AML-193 (cell line): ENCODE measurements around the gene GABRR2.

Source experiments
- DNase-seq, 2 experiments: peaks; one replicate each; lab custom pipeline; 2025; lab: John Stamatoyannopoulos, UW

The GABRR2 gene

DNA sequence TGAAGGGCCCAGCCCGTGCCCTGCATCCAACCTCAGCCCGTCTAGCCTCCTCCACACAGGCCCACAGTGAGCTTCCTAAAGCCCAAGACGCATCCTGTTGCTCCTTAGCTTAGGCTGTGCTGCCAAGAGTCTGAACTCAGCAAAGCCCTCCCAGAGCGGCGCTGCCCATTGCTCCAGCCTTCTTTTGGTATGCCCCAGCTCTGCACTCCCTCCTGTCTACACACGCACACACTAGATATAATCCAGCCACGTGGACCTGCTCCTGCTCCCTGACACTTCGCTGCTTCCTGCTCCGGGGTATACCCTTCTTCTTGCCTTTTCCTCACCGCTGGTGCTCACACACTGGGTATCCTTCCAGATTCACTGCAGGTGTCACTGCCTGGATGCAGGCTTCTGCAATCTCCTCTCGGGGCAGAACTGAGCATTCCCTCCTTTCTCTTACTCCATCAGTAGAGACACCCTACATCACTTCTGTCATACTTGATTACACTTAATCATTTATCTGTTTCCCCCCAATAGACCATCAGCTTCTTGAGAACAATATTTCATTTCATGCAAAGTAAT lies 23.8 kb downstream of the GABRR2 start:
- no peak for DNase-seq

DNA sequence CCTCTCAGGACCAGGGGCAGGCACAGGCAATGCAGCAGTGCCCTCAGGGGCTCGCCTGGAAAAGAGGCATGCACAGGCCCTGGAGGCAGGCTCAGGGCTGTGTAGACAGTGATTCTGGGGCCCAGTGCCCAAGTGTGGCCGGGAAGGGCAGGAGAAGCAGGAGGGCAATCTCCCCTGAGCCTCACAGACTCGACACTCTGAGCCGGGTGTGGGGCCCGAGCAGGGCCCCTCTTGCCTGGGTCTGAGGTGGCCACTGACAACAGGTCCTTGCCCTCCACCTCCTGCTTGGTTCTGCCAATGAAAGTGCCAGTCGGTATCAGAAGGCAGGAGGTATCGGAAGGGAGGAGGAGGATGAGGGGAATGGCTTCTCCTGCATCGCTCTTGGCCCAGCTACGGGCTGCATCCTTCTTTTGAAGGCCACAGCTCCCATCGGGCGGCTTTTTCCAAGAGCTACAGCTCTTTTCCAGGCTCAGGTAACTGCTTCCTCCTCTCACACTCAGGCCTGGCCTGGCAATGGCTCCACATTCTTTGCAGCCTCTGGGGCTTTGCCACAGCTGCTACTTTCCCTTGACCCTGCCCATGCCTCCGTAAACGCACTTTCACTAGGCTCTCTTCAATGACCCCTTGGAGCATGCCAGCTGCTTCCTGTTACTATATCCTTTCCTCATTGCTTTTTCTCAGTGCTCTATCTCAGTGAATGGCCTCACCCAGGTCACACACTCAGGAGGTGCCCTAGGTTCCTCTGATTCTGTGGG lies 24.5 kb downstream of the GABRR2 start:
- DNase-seq: no peak

DNA sequence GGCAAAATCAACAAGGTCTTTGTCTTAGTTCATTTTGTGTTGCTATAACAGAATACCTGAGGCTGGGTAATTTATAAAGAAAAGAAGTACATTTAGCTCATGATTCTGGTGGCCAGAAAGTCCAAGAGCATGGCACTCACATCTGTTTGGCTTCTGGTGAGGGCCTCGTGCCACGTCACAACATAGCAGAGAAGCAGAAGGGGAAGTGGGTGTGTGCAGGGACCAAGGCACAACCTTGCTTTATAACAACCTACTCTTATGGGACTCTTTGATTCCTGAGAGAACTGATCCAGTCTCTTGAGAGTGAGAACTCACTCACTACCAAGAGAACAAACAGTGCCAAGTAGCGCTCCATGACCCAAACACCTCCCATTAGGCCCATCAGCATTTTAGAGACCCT lies 25.4 kb downstream of the GABRR2 start:
- DNase-seq: no peak

DNA sequence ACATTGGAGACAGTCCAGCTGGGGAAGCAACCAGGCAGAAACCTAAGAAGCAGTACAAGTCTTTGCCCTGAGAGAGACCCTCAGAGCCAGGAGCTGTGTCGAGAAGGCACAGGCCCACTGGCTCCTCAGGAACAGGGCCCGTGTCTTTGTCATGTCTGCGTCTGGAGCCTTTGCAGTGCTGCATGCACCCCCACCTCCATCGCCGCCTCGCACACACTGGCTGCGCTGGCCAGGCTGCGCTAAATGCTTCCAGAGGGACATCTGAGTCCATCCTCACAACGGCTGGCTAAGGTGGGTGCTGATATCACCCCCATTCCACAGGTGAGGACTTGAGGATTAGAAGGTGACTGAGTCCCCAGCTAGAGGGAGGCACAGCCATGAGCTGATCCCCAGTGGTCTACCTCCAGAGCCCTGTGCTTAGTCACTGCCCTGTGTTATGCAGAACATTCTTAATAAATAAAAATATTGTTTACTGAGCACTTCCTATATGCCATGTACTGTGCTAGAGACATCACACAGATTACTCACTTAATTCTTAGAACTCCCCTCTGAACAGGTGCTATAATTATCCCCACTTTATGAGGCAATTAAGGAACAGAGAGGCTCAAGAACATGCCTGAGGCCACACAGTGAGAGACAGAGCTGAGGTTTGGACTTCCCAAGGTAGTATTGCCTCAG lies 27.6 kb downstream of the GABRR2 start:
- DNase-seq: no peak

DNA sequence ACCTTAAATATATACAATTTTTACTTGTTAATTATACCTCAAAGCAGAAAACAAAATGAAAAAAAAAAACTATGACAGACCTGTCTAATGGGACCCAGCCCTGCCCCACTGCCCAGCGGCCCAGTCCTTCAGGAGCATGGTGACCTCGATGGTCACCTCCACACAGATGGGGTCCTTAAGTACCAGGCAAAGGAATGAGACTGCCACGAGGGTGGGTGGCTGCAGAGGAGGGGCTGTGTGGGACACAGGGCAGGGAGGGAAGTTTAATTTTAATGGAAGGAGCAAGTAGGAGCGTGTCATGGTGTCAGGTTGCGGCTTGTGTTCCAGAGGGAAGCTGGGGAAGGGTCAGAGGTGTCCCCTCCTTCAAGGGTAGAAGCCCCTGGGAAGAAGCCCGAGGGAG lies 28.6 kb downstream of the GABRR2 start:
- no peak for DNase-seq

DNA sequence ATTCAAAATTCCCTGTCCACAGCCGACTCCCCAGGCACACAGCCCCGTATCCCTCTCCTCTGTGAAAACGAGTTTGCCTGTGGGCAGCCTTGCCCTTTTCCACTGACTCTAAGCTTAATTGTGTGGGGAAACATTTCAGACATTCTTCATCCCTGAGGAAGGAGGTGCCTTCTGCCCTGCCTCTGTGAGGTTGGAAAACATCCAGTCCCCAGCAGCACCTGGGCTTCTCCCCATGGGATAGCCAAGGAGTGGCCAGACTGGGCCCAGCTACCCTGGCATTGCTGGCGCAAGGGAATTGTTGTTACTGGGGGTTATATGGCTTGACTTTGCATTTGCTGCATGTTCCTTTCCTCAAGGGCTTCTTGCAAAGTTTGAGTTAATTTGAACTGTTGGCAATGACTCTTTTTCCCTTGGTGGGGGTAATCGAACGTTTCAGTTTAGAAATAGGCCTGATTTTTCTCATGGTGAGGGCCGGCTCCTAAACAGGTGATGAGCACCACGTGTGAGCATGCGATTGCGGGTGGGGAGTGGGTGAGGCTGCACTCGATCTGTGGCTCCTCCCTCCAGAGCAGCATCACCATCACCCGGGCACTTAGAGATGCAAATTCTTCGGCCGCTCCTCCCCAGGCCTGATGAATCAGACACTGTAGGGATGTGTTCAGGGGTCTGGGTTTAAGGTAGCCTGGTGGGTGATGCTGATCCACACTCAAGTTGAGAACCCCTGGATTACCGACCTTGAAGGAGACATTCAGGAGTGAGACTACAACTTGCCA lies 29.9 kb downstream of the GABRR2 start:
- DNase-seq: no peak

DNA sequence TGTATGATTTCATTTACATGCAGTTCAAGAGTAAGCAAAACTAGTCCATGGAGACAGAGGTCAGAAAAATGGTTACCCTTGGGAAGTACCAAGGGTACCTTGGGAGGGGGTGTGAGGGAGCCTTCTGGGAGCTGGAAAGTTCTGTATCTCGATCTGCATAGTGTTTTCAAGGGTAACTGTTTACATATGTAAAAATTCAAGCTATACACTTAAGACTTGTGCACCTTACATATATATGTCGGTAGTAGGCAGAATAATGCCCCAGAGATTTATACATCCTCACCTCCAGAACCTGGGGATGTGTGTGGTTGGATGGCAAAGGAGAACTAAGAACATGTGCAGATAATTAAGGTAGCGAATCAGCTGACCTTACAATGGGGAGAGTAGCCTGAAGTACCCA lies 31.0 kb downstream of the GABRR2 start:
- no peak for DNase-seq

DNA sequence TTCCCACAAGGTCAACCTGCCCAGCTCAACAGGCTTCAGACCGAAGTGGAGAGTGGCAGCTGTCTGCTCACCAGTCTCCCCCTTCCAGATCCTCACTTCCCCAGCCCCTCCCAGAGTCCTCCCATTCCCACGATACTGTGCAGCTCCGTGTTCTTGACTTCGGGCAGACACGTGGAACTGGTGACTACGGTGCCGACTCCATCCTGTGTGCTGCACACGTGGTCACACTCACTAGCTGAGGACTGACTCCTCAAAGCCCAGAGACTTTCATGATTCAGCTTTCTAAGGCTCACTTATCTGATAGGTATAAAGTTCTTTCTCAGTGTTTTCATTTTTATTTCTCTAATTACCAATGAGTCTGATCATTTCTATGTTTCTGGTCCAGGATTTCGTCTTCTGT lies 32.4 kb downstream of the GABRR2 start:
- no peak for DNase-seq

DNA sequence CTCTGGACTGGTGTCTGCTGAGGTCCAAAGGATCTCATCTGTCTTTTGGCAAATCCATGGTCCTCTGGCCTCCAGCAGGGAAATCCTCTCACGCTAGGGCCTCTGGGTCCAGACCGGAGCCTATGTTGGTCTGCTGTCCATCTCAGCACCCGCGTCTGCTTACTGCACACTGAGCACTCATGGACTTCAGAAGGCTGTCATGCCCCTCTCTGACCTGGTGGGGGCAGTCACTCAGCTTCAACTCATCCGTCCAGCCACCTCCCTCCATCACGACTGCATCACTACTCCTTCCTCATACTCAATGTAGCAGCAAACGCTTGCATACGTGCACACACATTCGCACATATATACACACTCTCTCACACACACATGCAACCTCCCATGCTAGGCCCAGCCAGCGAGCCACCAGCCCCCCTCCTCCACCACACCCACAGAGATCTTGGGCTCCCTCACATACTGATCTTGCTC lies 33.3 kb downstream of the GABRR2 start:
- peak; percentile 85 to 92 for DNase-seq

DNA sequence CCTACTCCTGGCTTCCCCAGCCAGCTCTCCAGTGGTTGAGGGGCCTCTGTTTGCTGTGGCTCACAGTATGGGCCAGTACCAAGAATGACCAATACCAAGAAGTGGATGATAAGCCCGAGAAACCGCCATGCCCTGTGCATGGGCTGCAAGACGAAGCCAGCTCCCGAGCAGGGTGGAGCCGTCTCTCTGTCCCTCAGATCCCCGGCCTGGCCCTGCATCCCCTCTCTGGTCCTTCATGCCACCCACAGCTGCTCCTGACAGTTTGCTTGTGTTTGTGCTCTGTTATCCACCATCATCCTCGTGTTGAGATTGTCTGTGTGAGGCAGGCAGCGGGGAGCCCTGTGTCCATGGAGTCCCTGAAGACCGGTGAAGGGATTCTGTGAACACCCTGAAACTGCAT lies 36.1 kb downstream of the GABRR2 start:
- no peak for DNase-seq

DNA sequence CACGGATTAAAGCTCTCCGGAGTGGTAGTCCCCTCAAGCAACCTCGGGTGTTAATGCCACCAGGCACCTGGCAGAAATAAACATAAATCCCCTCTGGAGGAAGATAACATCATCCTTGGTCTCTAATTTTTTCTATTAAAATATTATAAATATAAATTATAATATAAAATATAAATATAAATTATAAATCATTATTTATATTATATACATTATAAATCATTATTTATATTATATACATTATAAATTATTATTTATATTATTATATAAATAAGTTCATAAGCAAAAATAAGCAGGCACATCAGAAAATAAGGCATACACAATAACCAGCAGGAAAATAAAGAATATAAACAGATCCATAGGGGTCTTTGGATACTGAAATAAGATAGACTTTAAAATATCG lies 39.2 kb downstream of the GABRR2 start:
- no peak for DNase-seq

DNA sequence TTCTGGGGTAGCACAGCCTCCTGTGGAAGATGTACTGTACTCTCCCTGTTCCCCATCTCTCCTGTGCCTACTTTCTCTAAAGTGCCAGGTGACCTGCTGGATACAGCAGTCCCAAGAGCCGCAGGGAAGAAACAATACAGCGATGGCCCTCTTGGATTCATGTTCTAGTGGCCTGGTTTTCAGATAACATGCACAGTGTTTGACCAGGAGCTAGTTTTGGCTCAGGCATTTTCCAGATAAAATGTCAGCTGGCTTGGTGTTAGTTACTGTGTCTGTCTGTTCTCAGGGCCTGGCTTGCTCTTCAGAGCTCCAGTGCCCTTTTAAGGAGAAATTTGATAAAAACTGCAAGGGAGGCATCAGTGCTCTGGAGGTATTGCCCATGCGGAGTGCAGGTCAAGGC lies 41.3 kb downstream of the GABRR2 start:
- no peak for DNase-seq

DNA sequence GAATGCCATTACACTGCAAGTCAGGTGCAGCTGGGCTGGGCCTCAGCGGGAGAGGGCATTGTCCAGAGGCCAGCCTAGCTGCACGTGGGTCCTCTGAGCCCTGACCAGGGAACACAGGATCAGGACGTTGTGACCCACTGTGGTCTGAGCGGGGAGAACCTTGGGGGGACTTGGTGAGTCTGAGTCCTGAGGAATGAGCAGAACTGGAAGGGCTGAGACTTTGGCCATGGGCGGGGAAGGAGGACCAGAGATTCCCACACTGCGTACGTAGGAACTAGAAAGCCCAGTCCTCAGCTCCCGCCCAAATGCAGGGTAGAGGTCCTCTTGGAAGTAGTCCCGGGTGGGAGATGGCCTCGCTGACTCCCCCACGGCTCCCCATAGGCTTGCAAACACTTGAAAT lies 42.5 kb downstream of the GABRR2 start:
- no peak for DNase-seq

DNA sequence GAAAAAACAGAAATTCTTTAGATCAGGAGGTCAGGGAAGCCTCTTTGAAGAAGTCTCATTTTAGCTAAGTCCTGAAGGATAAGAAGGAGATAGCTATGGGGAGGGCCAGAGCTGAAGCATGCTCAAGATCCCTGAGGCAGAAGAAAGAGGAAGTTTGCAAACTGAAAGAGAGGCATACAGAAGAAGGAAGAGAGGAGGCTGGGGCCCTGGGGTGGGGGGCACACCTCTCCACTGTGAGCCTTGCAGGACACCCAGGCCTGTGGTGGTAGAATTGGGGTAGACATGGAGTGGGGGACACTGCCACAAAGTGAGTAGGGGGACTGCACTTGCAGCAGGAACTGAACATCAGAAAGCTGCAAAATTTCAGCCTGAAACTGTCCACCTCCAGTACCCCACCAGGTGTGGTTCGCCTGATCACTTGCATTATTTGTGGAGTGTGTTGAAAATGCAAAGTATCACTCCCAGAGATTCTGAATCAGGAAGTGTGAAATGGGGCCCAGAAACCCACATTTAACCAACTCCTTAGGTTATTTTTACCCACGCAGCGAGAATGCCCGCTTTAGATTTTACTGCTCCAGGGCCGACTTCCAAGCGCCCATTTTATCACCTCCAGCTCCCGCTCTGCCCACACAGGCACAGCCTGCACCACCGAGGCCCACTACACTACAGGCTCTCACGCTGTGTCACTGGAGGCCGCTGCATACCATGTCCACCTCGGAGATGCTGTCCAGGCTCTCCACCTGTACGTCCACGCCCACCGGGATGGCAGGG lies 44.0 kb downstream of the GABRR2 start:
- peak; percentile 69 to 79 for DNase-seq

DNA sequence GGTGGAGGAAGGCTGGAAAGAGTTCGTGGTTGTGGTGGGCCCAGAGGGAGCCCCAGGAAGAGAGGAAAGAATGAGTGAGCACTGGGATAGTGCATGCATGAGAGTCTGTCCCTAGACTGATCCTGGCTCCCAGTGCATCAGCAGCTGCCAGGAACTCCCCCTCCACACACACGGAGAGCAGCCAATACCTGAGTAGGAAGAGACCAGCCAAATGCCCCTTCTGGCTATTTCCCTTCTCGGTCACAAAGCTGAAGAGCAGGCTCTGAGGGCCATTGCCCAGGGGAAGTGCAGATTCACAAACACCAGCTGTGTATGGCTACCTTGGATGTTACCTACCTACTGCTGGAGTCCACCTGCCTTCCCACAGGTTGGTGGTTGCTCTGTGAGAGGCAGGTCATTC lies 45.1 kb downstream of the GABRR2 start:
- no peak for DNase-seq

DNA sequence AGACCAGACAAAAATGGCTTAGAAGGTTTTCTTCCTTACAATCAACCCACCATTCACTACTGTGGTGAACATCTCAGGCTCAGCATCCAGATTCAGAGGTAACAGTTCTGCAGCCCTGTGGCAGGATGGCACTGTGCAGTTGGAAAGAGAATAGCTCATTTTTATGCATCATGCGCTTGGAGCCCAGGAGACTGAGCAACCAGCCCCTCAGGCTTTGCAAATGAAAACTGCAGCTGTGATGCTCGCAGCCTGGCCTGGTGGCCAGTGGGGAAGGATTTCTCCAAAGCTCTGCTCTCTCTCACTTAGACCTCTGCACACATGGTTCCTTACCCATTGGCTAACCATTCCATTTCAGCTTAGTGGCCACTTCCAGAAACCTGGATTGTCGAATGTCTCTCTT lies 45.8 kb downstream of the GABRR2 start:
- no peak for DNase-seq

DNA sequence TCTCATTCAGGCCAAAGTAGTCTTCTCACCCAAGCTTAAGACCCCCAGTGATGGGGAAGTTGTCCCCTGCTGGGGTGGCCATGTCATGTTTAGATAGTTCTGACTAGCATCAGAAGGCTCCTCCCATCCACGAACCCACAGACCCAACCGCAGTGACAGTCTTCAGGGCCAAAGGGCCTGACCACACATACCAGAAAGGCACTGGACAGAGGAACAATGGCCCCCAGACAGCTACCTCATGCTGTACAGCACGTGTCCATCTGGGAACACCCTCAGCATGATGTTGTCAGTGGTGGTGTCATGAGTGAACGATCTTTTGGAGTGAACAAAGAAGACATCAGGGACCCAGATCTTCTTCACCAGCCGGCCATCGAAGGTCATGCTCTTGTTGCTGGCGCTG lies 46.3 kb downstream of the GABRR2 start:
- DNase-seq: no peak

DNA sequence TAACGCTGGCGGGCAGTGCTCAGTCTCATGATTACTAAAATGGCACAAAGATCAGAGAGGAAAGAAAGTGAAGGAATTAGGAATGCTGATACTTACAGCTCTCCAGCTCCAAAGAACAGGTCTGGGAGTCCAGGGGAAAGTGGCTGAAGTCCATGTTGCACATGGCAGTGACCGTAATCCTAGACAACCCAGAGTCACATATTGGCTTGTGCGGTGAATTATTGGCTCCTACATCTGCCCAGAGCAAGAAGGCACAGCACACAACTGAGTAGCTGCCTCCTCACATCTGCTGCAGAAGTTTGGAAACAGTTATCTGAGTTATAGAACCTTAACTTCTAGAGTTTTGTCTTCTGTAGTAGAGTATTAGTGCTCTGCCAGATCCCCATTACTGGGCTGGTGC lies 47.2 kb downstream of the GABRR2 start:
- DNase-seq: no peak

DNA sequence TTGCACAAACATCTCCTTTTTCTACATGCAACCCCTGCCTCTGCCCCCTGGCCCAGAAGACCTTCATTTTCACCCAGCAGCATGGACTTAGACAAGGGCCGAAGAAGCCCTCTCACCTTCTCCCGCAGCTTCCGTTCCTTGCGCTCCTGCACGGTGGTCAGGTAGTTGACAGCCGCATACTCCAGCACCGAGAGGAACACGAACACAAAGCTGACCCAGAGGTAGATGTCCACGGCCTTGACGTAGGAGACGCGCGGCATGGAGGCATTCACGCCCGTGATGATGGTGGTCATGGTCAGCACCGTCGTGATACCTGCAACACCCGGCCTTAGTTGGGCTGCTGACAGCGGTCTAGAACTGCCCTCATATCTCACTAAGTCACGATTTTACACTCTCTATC lies 50.8 kb downstream of the GABRR2 start:
- no peak for DNase-seq

DNA sequence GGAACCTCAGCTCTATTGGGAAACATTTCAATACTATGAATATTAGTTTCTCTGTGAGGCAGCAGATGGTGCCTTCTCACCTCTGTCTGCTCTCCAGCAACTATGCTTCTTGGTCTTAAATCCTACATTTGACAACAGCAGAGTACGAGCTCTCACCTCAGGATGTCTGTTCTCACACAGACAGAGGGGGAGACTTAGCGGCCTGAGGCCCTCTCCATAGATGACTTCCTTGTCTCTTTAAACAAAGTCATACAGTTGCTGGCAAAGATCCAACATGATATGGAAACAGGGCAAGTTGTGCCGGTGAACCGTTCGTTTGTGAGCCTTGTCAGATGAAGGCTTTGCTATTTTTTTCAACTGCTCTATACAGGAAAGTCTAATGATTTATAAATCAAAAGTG lies 54.3 kb downstream of the GABRR2 start:
- DNase-seq: peak in 1 of 2 experiments; percentile 3

DNA sequence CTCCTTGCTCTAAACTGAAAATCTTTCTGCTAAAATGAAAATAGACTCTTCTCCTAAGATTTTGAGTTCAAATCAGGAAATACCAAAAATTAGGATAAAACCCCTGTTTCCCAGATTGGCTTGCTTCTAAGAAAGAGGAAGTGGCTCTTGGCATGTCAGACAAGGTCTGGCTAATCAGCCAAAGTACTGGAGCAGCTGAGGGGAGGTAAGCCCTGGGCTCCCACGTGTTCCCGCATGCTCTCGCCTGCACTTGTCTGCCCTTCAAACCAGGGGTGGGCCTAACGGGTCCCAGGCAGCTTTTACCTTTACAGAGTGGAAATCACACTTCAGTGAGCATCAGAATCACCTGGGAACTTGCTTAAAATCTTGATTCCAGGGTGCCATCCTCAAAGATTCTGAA lies 54.8 kb downstream of the GABRR2 start:
- peak; percentile 55 to 66 for DNase-seq

DNA sequence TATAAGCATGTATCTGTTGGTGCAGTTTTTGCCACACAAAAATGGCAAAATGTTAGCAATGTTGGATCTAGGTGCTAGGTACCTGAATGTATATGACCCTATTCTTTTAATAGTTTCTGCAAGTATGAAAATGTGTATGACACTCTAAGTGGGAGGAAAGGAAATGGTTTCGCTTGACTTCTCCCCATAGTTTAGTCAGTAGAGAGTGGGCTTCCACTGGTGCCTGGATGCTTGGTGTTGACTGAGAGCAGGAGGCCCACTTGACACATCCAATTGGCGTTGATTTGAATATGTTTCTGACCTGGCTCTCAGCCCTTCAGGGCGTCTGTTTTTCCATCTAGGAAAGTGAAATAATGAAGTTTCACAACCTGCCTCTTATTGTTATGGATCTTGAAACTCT lies 56.2 kb downstream of the GABRR2 start:
- DNase-seq: no peak
